HG03139 (cell line): ENCODE results near the gene NDUFA1.
A peak's percentile ranks its signal among the peaks of the same experiment; 100 is the strongest.
"Not testable (repeated sequence)": the region's sequence is repeated elsewhere in the genome, so short reads cannot be mapped to it uniquely, and the experiment has no call there.

Source experiments
- ATAC-seq: cut with Tn5 transposase; IDR thresholded peaks from one replicate; pipeline ENCODE4 v1.9.1; 2021; ENCODE audit not compliant: unreplicated experiment

The NDUFA1 gene

DNA sequence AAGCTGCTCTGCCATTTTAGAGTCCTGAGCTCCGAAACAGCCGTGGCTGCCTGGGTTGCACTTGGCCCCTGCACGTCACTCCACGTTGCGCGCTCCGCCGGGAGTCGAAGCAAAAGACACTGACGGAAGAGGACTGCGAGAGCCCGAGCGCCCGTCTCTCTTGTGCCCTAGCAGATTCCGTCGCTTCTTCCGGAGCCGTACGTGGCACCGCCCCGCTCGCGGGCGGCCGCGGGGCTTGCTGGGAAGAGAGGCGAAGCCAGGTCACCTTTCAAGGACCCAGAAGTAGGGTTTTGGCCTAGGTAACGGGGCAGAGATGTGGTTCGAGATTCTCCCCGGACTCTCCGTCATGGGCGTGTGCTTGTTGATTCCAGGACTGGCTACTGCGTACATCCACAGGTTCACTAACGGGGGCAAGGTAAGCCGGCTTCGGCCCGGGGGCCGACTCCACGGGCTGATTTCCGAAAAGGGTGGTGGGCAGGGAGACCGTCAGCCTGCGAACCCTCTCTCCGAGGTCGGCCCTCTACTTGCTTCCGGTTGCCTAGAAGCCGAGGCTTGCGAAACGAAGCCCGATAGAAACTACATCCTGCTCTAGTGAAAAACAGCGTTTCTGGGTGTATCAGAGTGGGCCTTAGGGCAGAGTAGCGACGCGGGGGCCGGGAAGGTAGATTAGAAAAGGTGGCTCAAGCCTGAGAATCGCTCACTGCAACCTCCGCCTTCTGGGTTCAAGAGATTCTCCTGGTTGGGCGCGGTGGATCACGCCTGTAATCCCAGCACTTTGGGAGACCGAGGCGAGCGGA lies at the start of gene NDUFA1, which contains the start of gene RNF113A:
Gene NDUFA1, plus strand, starts transcription at position 234 of the 797 bp plus-strand sequence. Its CDS starts 80 bp downstream, at position 314.
Gene RNF113A, minus strand, starts transcription at position 135 of the 797 bp plus-strand sequence. Its CDS starts 120 bp downstream, at position 15.
- peak; percentile 91 for ATAC-seq

DNA sequence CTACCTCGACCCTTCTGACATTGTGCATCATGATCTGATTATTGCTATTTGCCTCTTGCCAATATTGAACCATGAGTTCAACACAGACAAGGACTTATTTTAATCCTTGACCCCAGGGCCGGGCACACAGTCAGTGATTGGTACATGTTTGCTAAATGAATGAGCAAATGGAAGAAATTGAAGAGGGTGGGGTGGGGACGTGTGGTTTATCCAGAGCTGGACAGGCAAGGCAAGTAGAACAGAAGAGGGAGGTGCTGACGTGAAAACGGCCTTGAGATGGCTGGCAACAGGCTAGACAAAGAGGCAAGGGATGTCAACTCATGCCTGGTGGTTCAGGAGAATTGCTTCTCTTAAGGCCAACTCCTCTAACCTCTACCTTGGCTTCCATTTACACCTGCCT lies 47.4 kb upstream of the NDUFA1 start:
- not testable (repeated sequence) for ATAC-seq

DNA sequence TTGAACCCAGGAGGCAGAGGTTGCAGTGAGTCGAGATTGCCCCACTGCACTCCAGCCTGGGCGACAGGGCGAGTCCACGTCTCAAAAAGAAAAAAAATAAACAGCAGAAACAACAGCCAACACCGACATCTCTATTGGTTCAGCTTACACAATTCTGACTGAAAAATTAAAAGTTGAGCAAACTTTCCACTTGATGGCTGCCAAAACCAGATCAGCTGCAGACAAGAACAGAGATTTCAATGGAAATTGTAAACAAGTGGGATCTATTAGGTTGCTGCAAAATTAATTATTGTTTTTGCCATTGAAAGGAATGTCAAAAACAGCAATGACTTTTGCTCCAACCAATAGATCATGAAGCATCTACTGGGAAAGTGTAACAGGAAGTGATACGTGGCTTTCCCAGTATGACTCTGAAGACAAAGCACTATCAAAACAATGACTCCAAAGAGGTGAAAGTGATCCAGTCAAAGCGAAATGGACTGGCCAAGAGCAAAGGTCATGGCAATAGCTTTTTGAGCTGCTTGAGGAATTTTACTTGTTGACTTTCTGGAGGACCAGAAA lies 45.2 kb upstream of the NDUFA1 start:
- ATAC-seq = no peak

DNA sequence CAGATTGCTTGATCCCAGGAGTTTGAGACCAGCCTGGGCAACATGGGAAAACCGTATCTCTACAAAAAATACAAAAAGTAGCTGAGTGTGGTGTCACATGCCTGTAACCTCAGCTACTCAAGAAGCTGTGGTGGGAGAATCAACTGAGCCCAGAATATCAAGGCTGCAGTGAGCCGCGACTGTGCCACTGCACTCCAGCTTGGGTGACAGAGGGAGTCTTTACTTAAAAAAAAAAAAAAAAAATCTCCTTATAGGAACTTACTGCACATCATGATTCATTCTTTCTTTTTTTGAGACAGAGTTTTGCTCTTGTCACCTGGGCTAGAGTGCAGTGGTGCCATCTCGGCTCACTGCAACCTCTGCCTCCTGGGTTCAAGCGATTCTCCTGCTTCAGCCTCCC lies 43.2 kb upstream of the NDUFA1 start:
- no peak for ATAC-seq

GRCh38 chrX:119833905-119834304 lies 37.7 kb upstream of the NDUFA1 start:
- ATAC-seq = no peak

GRCh38 chrX:119852382-119853353 lies 19.0 kb upstream of the NDUFA1 start, which contains the start of gene UPF3B:
Gene UPF3B, minus strand, starts transcription at chrX:119852963. Its CDS starts 35 bp downstream, at chrX:119852928.
- peak; percentile 98 for ATAC-seq

- no peak for ATAC-seq
Observed at GRCh38 chrX:119853444-119853843, 18.2 kb upstream of the NDUFA1 start.

- ATAC-seq = no peak
Observed at GRCh38 chrX:119870626-119871131, 953 bp upstream of the NDUFA1 start.

DNA sequence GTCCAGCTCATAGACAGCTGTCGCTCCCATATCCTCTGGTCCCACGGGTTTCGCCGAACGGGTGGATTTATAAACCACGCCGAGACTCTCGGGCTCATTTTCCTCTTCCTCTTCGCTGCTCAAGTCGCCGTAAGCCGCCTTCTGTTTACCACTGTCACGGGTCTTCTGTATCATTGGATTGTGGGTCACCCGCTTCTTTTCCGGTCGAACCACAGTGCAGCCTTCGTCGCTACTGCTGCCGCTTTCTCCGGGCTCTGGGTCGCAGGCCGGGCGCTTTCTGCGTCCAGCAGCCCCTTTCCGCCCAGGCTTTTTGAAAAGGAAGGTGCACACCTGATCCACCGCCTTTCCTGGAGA lies 410 bp upstream of the NDUFA1 start:
- peak; percentile 31 for ATAC-seq

DNA sequence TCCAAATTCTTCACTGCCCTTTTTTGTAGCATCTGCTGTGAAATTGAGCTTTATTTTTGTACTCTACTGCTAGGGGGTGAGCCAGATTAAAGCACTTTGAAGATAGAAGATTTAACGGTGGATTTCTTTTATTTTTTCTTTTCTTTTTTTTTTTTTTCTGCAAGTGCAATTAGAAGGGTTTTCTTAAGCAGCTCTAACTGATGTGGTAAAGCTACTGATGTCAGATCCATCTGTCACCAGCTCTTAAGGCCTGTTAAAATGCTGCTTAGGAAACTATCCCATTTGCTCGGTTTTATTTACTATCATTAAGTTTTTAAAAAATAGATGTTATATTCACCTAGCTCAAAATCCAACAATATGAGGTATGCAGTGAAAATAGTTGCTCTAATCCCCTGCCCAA lies 7.1 kb downstream of the NDUFA1 start:
- no peak for ATAC-seq

- ATAC-seq = no peak
Observed at GRCh38 chrX:119880076-119880475, 8.4 kb downstream of the NDUFA1 start.

GRCh38 chrX:119880552-119881437 lies 9.2 kb downstream of the NDUFA1 start:
- no peak for ATAC-seq

DNA sequence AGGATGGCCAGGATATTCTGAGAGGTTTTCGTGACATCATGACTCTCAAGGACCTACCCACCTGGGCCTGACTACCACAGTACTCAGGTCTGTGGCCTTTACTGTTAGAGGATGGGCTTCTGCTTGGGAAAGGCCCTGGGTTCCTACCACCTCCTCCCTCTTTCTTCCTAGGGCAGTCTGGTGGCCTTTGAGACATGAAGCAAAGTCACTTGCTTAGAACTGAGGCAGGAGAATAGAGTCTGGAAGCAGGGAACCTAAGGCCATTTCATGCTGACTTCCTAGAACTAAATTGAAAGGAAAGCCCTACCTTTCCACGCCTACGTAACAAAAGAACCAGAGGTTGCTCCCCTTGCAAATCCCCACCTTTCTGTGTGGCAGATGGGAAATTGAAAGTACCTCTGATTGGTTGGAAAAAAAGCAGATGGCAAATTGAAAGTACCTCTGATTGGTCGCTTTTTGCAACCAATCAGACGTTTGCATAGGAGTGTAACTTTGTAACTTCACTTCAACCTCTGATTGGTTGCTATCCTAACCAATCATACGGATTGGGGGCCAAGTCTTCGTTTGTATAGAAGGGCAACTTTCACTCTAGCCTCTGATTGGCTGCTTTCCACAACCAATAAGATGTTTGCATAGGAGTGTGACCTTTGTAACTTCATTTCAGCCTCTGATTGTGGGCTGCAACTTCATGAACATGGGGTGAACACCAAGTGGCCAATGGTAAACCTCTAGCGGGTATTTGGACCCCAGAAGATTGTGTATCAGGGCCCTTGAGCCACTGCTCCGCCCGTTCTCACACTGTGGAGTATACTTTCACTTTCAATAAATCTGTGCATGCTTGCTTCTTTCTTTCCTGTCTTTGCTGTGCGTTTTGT lies 14.2 kb downstream of the NDUFA1 start:
- ATAC-seq = no peak

DNA sequence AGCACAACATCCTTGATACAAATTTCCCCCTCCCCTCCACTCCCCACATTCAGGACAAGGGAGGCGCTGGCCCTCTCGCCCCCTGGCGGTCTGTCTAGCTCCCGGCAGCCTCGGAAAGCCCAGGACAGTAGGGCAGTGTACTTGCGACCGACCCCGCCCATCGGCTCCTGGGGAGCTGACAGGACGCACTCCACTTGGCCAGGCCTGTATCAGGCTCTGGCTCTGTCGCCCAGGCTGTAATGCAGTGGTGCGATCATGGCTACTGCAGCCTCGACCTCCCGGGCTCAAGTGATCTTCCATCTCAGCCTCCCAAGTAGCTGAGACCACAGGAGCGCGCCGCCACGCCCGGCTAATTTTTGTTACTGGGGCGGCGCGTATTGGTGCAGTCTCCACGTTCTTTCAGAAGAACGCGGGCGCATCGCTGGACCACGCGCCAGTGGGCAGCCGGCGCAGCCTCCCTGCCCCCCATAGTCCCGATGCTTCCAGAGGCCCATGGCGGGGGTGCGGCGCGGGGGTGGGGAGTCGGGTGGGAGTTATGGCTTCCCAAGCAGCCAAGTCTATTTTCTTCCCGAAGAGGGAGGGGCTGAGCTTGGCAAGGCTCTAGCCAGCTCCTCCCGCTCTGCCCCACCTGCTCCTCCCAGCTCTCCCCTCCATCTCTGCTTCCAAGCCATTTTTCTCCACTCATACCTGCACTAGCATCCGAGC lies 16.2 kb downstream of the NDUFA1 start:
- peak; percentile 94 for ATAC-seq

GRCh38 chrX:119890626-119891025 lies 19.0 kb downstream of the NDUFA1 start:
- not testable (repeated sequence) for ATAC-seq

- not testable (repeated sequence) for ATAC-seq
Observed at GRCh38 chrX:119891961-119892692, 20.5 kb downstream of the NDUFA1 start.

- ATAC-seq = no peak
Observed at GRCh38 chrX:119895843-119896326, 24.3 kb downstream of the NDUFA1 start, which contains the start of gene AKAP14. Gene AKAP14, plus strand, starts transcription at chrX:119895893. Its CDS starts 7,331 bp downstream, at chrX:119903224.
